Keratinocyte (primary cell): ENCODE data around the gene C2orf76. TPM values are rescaled to one million over a fixed set of nuclear protein-coding genes. Genes with fewer than 3 reads are reported as not detected.

Experiments
- DNase-seq: peaks from one replicate; pipeline ENCODE4 v3.0.0-alpha.2; 2011; ENCODE audit warnings: low read depth, missing footprints, low spot score
- FAIRE-seq: peaks from 2 replicates; lab custom pipeline; 2011; peaks lifted over from hg19 to GRCh38; lab: Jason Lieb, UNC
- H2AFZ ChIP-seq: 2 replicates; pipeline ENCODE4 v1.6.0; 2012; ENCODE audit warnings: low read length, control low read depth, inconsistent platforms; ENCODE audit not compliant: control insufficient read depth
- H3K27ac ChIP-seq: 2 replicates; pipeline ENCODE4 v1.5.1; 2011; ENCODE audit warnings: low read length; ENCODE audit not compliant: control insufficient read depth, insufficient read depth
- H3K27me3 ChIP-seq: 3 replicates; pipeline ENCODE4 v1.6.0; 2011; ENCODE audit warnings: low read length; ENCODE audit not compliant: control insufficient read depth, insufficient read depth; ENCODE audit errors: extremely low read depth
- H3K36me3 ChIP-seq, 2 experiments: 2 replicates in 1 of 2; 3 replicates in 1 of 2; pipeline ENCODE4 v1.5.1; 2011; ENCODE audit warnings: low read length in 2 of 2, mild to moderate bottlenecking in 1 of 2; ENCODE audit not compliant: control insufficient read depth in 2 of 2, insufficient read depth in 2 of 2; ENCODE audit errors: extremely low read depth in 1 of 2
- H3K4me1 ChIP-seq: 3 replicates; pipeline ENCODE4 v1.5.1; 2011; ENCODE audit warnings: low read length; ENCODE audit not compliant: control insufficient read depth, insufficient read depth; ENCODE audit errors: extremely low read depth
- H3K4me2 ChIP-seq: 3 replicates; pipeline ENCODE4 v1.6.0; 2011; ENCODE audit warnings: low read depth, low read length; ENCODE audit not compliant: control insufficient read depth, insufficient read depth; ENCODE audit errors: extremely low read depth
- H3K4me3 ChIP-seq, 3 experiments: fragments of 200-600 bp in 1 of 3; sonication (generic) in 1 of 3; 2 replicates in 2 of 3; 3 replicates in 1 of 3; pipeline ENCODE4 v1.5.1; 2011 to 2016; ENCODE audit warnings: low read length in 3 of 3, mild to moderate bottlenecking in 3 of 3, control low read depth in 2 of 3, inconsistent platforms in 1 of 3, low read depth in 1 of 3, mixed read lengths in 1 of 3, mixed run types in 1 of 3, moderate library complexity in 1 of 3; ENCODE audit not compliant: control insufficient read depth in 2 of 3, insufficient read depth in 2 of 3; ENCODE audit errors: extremely low read depth in 1 of 3
- H3K79me2 ChIP-seq: 2 replicates; pipeline ENCODE4 v1.6.0; 2012; ENCODE audit warnings: low read length; ENCODE audit not compliant: control insufficient read depth, insufficient read depth
- H3K9ac ChIP-seq: 3 replicates; pipeline ENCODE4 v1.6.0; 2011; ENCODE audit warnings: low read length; ENCODE audit not compliant: control insufficient read depth, insufficient read depth; ENCODE audit errors: extremely low read depth
- H3K9me1 ChIP-seq: 3 replicates; pipeline ENCODE4 v1.6.0; 2011; ENCODE audit warnings: low read length; ENCODE audit not compliant: control insufficient read depth, insufficient read depth; ENCODE audit errors: extremely low read depth
- H3K9me3 ChIP-seq: 2 replicates; pipeline ENCODE4 v1.5.1; 2012; ENCODE audit warnings: low read depth, low read length; ENCODE audit not compliant: control insufficient read depth
- H4K20me1 ChIP-seq: 3 replicates; pipeline ENCODE4 v1.6.0; 2011; ENCODE audit warnings: low read length; ENCODE audit not compliant: control insufficient read depth, insufficient read depth; ENCODE audit errors: extremely low read depth
- EZH2 ChIP-seq: IDR thresholded peaks from one replicate; pipeline ENCODE4 v1.6.1; 2012; ENCODE audit warnings: inconsistent platforms, mild to moderate bottlenecking, low read length, moderate library complexity
- dilution Hi-C: fragments of 300-500 bp; cut with MboI; formaldehyde crosslinking; loops from one replicate; pipeline ENCODE4 v1.7.0; 2020; ENCODE audit warnings: low sequenced_read_pairs; ENCODE audit not compliant: extremely low pct_ligation_motif_present
- polyA plus RNA-seq, 5 experiments: library from polyadenylated mRNA; depleted of rRNA in 3 of 5; stranded (reverse) in 3 of 5; stranded (forward) in 1 of 5; unstranded in 1 of 5; fragments of >200 nt; gene quantifications; 1 replicate in 1 of 5; 2 replicates in 3 of 5; 3 replicates in 1 of 5; pipeline versions ENCODE4 v1.2.1 to v1.2.3, GENCODE V29; 2011 to 2012; ENCODE audit warnings: missing spikeins in 2 of 5, low read depth in 1 of 5, low replicate concordance in 1 of 5
- TF ChIP-seq, protein P1 (sequence below), 3 experiments: IDR thresholded peaks in 1 of 3; conservative IDR thresholded peaks in 1 of 3; optimal IDR thresholded peaks in 1 of 3; 2 replicates in 2 of 3; 3 replicates in 1 of 3; pipeline versions ENCODE3 to v1.5.1; 2011; ENCODE audit warnings: low read length in 3 of 3, mild to moderate bottlenecking in 3 of 3, moderate library complexity in 2 of 3, control low read depth in 1 of 3, inconsistent platforms in 1 of 3; ENCODE audit not compliant: insufficient read depth in 2 of 3; ENCODE audit errors: extremely low read depth in 1 of 3

C2orf76 gene
- polyA plus RNA-seq, 1 donor (not counting 4 experiments of a cell fraction or from before 2014, with no cell fraction given), result 17.9 TPM

GRCh38 chr2:119397196-119397595 is 30.6 kb upstream of the C2orf76 start:
- dilution Hi-C loops, result no loop called here
- Histone ChIP-seq H3K36me3 (no peaks in the 10 kb centered on the region), H2AFZ (no peak overlapping the region), H3K9me3 (no peaks in the 10 kb centered on the region), H4K20me1 (no peaks in the 10 kb centered on the region), H3K27ac (no peak overlapping the region), H3K4me1 (peaks cover 12% of the 10 kb centered on the region), H3K79me2 (no peaks in the 10 kb centered on the region), H3K4me3 (no peak overlapping the region), H3K27me3 (no peaks in the 10 kb centered on the region), H3K4me2 (no peak overlapping the region), H3K9me1 (peaks cover 6% of the 10 kb centered on the region), H3K9ac (no peak overlapping the region)
- DNase-seq (no peak), FAIRE-seq (no peak)
- no peak for TF ChIP-seq EZH2
- TF ChIP-seq, protein P1, sequence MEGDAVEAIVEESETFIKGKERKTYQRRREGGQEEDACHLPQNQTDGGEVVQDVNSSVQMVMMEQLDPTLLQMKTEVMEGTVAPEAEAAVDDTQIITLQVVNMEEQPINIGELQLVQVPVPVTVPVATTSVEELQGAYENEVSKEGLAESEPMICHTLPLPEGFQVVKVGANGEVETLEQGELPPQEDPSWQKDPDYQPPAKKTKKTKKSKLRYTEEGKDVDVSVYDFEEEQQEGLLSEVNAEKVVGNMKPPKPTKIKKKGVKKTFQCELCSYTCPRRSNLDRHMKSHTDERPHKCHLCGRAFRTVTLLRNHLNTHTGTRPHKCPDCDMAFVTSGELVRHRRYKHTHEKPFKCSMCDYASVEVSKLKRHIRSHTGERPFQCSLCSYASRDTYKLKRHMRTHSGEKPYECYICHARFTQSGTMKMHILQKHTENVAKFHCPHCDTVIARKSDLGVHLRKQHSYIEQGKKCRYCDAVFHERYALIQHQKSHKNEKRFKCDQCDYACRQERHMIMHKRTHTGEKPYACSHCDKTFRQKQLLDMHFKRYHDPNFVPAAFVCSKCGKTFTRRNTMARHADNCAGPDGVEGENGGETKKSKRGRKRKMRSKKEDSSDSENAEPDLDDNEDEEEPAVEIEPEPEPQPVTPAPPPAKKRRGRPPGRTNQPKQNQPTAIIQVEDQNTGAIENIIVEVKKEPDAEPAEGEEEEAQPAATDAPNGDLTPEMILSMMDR (optimal IDR thresholded peaks at IDR 0.05 in 1 of 3, IDR thresholded peaks at IDR 0.05 in 1 of 3, conservative IDR thresholded peaks at IDR 0.05 in 1 of 3; ENCODE audit: extremely low read depth in 1 of 3, insufficient read depth in 2 of 3, low read length in 3 of 3), result no peak

DNA sequence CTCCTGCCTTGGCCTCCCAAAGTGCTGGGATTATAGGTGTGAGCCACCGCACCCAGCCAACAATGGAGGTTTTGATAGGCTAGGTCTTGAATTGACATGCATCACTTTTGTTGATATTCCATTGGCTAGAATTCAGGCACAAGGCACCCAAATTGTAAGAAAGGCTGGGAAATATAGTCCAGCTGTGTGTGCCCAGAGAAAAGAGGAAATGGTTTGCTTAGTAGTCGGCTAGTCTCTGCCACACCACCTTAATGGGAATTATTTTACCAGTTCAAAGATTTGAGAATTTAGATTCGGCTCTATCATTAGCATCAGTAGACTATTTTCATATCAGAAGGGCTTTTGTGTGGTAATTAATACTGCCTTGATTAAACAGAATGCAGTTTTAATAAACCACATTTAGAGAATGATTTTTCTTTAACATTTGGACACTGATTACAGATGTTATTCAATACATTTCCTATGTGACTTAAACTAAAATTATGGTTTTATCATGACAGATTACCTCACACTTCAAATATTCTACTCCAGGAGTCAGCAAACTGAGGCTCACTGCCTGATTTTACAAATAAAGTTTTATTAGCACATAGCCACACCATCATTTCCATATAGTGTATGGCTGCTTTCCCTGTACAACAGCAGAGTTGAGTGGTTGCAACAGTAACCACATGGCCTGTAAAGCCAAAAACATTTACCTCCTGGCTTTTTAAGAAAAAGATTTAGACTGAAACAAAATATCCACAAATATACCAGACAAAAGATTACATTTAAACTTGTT is 27.5 kb upstream of the C2orf76 start:
- Histone ChIP-seq H3K9me3 (no peaks in the 10 kb centered on the region), H3K4me2 (no peak overlapping the region), H3K36me3 (no peaks in the 10 kb centered on the region), H2AFZ (no peak overlapping the region), H3K4me1 (peaks cover 19% of the 10 kb centered on the region), H3K79me2 (no peaks in the 10 kb centered on the region), H4K20me1 (no peaks in the 10 kb centered on the region), H3K27me3 (no peaks in the 10 kb centered on the region), H3K27ac (no peak overlapping the region), H3K9ac (no peak overlapping the region), H3K4me3 (no peak overlapping the region), H3K9me1 (peaks cover 3% of the 10 kb centered on the region)
- FAIRE-seq (no peak), DNase-seq (no peak)
- dilution Hi-C loops, result no loop called here
- TF ChIP-seq EZH2, result no peak
- TF ChIP-seq, protein P1 (optimal IDR thresholded peaks at IDR 0.05 in 1 of 3, IDR thresholded peaks at IDR 0.05 in 1 of 3, conservative IDR thresholded peaks at IDR 0.05 in 1 of 3; ENCODE audit: extremely low read depth in 1 of 3, insufficient read depth in 2 of 3, low read length in 3 of 3), result no peak
